Hematopoietic multipotent progenitor cell treated with erythropoietin and hydrocortisone succinate and interleukin-3 and kit ligand, for 8 days (in vitro differentiated cells): ENCODE results near the gene EFR3B.

Source experiments
- DNase-seq: peaks from one replicate; pipeline ENCODE4 v3.0.0-alpha.2; 2015

EFR3B gene

DNA sequence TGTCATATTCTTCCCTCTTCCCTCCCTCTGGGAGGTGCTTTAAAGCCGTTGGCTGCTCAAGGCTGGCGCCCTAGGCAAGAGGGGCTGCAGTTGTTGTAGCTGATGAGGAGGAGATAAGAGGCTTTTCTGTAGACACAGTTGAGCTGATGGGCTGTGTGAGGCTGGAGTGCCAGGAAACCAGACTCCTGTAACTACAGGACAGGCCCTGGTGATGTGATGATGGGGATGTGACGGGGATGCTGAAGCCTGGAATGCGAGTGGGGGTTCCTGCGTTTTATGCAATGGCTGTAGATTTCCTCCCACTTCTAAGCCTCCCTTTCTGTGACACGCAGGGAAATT is 5.7 kb upstream of the EFR3B start:
- no peak for DNase-seq

- DNase-seq, result no peak
Measured at GRCh38 chr2:25039126-25039525, 2.8 kb upstream of the EFR3B start.

DNA sequence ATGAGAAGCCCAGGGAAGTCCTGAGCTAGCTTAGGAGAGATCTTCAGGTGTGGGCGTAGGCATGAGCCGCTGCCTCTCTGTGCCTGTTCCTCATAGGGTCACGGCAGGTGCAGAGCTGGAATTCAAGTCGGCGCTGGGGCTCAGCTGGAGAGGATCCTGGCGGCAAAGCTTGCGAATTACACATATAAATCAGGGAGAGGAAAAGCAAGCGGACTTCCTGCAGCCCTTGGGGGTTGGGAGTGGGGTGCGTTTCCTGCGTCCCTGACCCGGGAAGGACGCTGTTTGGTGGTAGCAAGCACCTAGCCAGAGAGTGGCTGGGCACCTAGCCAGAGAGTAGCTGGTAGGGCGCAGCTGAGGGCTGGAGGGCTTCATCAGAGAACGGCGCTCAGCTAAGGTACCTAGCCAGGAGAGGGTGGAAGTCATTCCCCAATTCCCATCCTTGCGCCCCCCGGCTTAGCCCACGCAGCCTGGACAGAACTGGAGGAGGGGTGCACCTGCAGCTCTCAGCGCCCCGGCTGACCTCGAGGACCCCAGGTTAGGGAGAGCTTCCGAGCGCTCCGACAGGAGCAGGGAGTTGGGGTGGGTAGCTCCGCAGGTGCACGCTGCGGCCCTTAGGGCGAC is 459 bp upstream of the EFR3B start:
- peak; percentile 16 for DNase-seq

- DNase-seq, result no peak
Measured at GRCh38 chr2:25042321-25043240, 705 bp downstream of the EFR3B start.

- DNase-seq, result no peak
Measured at GRCh38 chr2:25043241-25043867, 1.5 kb downstream of the EFR3B start.

- DNase-seq, result no peak
Measured at GRCh38 chr2:25044011-25044410, 2.1 kb downstream of the EFR3B start.

- no peak for DNase-seq
Measured at GRCh38 chr2:25044990-25045389, 3.1 kb downstream of the EFR3B start.

DNA sequence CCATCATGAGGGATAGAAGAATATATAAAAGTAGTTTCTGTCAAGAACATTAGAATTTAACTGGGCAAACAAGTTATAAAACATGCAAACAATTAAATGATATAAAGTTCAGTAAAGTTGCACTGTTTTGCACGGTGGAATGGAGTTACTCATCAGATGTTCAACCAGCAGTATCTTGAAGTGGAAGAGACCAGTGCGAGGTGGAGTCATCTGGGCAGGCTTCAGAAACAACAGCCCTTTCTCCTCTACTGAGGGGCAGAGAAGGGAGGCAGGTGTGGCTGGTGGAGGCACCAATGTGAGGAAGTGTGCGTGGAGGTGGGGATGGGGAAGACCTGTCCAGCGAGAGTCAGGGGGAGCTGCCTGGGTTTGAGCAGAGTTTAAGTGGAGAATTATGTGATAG is 7.5 kb downstream of the EFR3B start:
- no peak for DNase-seq

GRCh38 chr2:25050128-25050527 is 8.3 kb downstream of the EFR3B start:
- no peak for DNase-seq

GRCh38 chr2:25053041-25053440 is 11.2 kb downstream of the EFR3B start:
- no peak for DNase-seq

DNA sequence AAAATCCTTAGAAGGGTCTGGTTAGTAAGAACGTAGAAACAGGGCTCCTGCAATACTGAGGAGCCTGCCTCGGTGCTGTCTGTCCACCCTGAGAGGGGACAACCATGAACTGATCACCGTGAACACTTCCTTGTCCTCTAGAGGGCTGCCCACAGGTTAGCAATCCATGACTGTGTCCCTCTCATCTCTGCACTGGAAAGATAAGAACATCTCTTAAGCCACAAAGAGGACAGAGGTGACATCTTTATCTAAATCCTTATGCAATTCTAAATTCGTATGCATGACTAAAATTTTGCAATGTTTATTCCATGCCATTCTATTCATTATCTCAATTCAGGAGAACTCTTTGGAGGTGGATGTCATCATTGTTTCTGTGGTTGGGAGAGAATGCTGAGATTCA is 12.8 kb downstream of the EFR3B start:
- peak; percentile 12 for DNase-seq

GRCh38 chr2:25055376-25055920 is 13.6 kb downstream of the EFR3B start:
- DNase-seq, result no peak

DNA sequence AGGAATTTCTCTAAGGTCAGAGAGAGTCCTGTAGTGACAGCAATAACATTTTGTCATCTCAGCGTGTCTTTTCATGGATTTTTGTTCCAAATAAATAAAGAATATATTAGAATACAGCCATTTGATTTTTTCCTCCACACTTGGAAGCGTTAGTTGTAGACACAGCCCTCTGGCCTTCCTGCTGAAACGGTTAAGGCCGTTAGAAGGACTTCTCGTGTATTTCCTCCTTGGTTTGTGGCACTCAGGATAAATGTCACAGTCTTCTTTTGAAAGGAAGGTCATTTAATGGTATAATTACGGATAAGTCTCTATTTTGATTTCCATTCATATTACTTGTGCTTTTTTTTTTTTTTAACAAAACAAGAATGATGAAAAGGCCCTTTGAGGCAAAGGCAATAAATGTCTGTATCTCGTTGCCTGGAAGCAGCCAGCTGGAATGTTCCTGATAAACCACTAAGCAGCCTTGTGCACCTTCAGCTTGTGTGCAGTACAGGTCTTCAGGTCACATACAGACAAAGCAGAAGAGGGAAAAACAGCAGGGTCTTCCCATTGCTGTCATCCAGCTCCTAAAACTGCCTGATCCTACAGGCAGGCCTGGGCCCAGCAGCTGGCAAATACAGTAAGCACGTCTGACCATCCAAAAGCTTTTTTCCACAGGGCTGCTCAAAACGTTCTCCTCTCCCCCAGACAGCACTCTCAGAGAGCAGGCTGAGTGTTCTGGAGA is 14.4 kb downstream of the EFR3B start:
- no peak for DNase-seq

DNA sequence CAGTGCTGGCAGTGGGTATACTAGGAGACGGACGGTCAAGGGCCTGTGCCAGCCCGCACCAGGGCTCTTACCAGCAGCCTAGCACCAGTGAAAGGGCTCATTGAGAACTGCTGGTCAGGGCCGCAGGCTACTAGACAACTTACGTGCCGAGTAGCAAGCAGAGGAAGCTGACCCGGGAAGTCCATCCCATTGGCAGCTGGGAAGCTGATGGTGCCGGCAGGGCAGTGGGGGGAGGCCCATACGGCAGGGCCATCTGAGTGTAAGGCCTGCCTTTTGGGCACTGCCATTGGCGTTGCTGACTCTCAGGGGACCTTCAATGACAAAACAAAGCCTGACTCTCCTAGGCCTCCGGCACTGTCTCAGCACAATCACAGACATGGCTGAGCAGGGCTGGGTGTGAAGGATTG is 20.6 kb downstream of the EFR3B start:
- DNase-seq, result no peak

DNA sequence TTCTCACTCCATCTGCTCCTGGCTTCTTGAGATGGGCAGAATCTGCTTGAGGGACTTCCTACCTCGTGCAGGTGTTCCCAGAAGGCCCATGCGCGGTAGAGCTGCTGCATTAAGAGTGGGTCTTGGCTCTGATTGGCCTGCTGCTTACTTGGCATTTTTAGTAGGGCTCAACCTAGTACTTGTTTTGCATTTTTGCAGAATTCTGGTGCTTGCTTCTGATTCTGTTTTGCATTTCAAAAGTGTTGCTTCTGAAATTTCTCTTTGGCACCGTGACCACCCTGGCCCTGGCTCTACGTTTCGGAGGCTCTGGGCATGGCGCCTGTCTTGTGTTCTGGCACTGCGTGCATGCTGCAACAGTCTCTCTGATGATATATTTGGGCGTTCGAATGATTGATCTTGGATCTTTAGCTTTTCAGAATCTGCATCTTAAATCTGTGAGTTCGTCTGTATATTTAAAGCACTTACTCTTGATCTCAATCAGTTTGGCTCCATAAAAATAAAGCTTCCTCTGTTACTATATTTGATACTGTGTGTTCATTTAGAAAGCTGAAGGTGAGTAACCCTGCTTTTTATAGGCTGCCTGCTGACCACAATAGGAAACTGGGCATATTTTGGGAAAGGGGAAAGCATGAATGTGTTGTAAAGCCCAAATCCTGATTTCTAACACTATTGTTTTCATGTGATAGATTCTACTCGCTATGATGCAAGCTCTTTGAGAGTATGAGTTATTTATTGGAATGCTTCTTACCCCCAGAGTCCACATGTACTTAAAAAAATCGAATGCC is 22.2 kb downstream of the EFR3B start:
- no peak for DNase-seq

DNA sequence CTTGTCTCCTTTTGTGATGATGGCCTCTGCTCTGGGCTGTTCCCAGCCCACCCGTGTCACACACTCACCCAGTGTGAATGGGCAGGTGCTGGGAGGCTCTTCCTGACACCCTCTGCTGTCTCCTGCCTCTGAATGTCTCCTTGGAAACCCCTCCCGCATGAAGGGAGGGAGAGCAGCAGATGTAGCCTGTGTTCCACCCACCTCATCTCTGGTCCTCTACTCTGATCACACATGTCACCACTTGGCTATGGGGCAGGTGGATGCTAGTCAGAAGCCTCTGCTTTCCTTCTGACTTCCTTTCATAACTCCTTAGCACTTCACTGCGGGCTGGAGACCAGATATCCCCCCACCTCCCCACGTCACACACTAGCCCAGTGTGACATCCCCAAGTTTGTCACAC is 23.9 kb downstream of the EFR3B start:
- DNase-seq, result no peak

DNA sequence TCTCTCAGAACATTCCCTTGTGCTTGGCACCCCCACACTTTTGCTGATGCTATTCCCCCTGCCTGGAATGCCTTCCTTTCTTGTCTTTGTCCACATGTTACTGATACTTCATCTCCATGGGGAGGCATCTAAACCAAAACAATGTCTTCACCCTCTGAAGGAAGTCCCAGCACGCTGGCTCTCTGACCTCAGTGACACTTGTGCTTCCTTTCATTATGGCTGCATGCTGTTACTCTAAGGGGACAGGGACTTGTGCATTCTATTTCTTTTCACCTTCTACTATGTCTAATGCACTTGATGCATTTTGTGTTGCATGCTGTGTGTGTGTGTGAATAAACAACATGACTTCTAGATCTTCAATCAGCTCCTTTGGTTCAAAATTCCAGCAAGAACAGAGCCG is 24.6 kb downstream of the EFR3B start:
- no peak for DNase-seq

DNA sequence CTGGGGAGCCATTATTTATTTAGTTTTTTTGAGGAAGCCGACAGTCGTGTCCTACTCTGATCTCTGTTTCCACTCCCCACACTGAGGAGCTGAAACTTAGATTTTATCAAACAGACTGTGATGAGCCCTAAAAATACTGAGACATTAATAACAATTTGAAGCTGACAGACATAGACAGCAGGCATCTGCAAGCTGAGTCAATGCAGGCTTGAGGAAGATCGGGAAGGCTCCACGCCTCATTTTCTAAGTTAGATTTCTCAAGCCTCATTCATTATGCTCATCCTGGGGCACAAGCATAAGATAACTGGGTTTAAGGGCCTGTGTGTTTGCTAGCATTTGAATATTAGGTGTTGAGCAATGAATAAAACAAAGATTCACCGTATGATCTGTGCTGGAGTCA is 26.3 kb downstream of the EFR3B start:
- no peak for DNase-seq

- DNase-seq, result no peak
Measured at GRCh38 chr2:25071966-25072365, 30.1 kb downstream of the EFR3B start.

DNA sequence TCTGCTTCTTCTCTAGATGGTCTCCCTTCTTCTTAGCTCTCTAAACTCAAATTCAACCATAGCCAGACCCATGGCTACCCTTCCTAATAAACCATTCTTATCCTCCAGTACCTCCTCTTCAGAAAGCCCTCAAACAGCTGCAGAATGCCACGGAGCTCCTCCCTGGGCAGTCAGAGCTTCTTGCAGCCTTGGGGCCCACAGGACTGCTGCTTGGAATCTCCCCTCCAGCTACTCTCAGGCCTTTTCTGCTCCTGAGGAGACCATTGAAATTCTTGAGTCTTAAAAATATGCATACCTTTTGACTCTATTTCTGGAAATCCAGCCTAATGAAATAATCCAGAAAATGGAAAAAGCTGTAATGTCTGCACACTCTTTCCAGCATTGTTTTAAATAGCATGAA is 30.7 kb downstream of the EFR3B start:
- no peak for DNase-seq

- no peak for DNase-seq
Measured at GRCh38 chr2:25073025-25073424, 31.1 kb downstream of the EFR3B start.

- DNase-seq, result no peak
Measured at GRCh38 chr2:25073914-25074313, 32.0 kb downstream of the EFR3B start.
